DOHH2 (cell line): ENCODE results near the gene ARNT2.

ENCODE experiments used
- CTCF ChIP-seq: fragments of 200-600 bp; sonication (generic); IDR thresholded peaks from one replicate; pipeline ENCODE4 v1.5.1; 2014; ENCODE audit warnings: antibody characterized with exemption, mild to moderate bottlenecking, low read depth, low read length; ENCODE audit not compliant: poor library complexity, severe bottlenecking
- EZH2phosphoT487 ChIP-seq: fragments of 200-600 bp; sonication (generic); IDR thresholded peaks from 2 replicates; pipeline ENCODE4 v1.6.1; 2017; ENCODE audit warnings: borderline replicate concordance, mild to moderate bottlenecking, antibody characterized with exemption, low read length, moderate library complexity, mixed read lengths

DNA sequence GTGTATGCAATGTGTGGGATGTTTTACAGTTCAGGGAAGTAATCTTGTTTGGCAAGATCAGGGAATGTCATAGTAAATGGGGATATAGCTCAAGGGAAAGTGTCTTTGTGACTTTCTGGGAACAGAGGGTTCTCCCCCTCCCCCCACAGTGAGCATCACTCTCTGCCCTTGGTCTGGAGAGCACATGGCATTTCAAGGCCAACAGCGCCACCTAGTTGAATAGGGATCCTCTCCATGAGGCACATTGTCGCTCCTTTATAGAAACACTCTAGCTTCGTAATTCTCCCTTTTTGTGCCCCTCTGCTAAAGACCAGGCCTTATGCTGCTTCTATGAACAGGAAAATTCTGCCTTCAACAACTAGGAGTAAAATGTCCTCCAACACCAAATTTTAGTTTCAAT lies 37.1 kb upstream of the ARNT2 start:
- TF ChIP-seq CTCF (peak; percentile 55), EZH2phosphoT487 (no peak)
